Nephron (organoid): ENCODE data around the gene FCER1A.

Experiments
- H3K27ac Mint-ChIP-seq, 3 experiments: 2 replicates each; pipeline ENCODE4 v1.8.0; 2020; ENCODE audit warnings: mixed read lengths in 3 of 3, mild to moderate bottlenecking in 2 of 3, moderate library complexity in 1 of 3
- H3K27me3 Mint-ChIP-seq: 2 replicates; pipeline ENCODE4 v1.8.0; 2021; ENCODE audit warnings: low read depth, mild to moderate bottlenecking, moderate library complexity, mixed read lengths
- H3K36me3 Mint-ChIP-seq: 2 replicates; pipeline ENCODE4 v1.8.0; 2020; ENCODE audit warnings: low read depth, mixed read lengths
- H3K4me1 Mint-ChIP-seq: 2 replicates; pipeline ENCODE4 v1.8.0; 2020; ENCODE audit warnings: mixed read lengths
- H3K4me3 Mint-ChIP-seq, 3 experiments: 2 replicates each; pipeline ENCODE4 v1.8.0; 2020; ENCODE audit warnings: mild to moderate bottlenecking in 3 of 3, mixed read lengths in 3 of 3, moderate library complexity in 2 of 3
- H3K9me3 Mint-ChIP-seq: 2 replicates; pipeline ENCODE4 v1.8.0; 2020; ENCODE audit warnings: mixed read lengths
- CTCF ChIP-seq, 3 experiments: fragments of 200-600 bp; sonication (generic); IDR thresholded peaks; one replicate each; pipeline ENCODE4 v1.5.0; 2021; ENCODE audit warnings: antibody characterized with exemption in 3 of 3; ENCODE audit not compliant: unreplicated experiment in 3 of 3

Gene FCER1A

DNA sequence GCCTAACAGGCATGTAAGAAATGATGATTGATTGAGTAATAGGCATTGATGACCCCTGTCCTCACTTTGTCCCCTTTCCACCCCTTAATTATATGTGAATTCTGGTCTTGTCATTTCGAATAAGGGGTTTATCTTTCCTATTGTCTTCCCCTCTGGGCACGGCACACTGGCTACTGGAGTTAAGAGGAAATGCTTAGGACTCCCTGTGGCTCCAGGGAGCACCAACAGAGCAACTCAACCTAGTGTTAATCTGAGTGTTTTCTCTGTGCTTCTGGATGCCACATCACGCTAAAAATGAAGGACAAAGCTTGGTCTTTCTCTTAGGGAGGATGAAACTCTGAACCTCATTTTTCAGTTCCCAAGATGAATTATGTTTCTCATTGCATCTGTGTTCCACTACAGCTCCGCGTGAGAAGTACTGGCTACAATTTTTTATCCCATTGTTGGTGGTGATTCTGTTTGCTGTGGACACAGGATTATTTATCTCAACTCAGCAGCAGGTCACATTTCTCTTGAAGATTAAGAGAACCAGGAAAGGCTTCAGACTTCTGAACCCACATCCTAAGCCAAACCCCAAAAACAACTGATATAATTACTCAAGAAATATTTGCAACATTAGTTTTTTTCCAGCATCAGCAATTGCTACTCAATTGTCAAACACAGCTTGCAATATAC is 5.3 kb downstream of the FCER1A start:
- Mint-ChIP-seq H3K27ac (no peak overlapping the region), H3K4me3 (no peak overlapping the region), H3K4me1 (no peaks in the 10 kb centered on the region), H3K27me3 (no peaks in the 10 kb centered on the region), H3K9me3 (no peaks in the 10 kb centered on the region), H3K36me3 (no peaks in the 10 kb centered on the region)
- no peak for TF ChIP-seq CTCF (IDR thresholded peaks at IDR 0.05; ENCODE audit: unreplicated experiment in 3 of 3)

DNA sequence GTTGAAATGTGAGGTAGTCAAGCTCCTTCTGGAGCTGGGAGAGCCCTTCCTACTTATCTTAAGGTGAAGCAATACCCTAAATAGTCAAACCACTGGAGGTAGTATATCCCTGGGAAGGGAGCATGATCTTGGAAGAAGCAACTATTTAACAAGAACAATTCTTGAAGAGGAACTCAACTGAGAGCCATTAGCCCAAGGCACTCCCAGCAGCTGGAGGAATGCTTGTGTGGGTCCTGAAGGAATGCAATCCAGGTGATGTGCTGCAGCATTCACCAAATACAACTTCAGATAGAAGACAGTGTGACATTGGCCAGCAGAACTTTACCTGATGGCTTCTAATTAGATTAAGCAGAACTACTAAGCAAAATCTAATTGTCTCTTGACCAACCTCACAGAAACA is 9.5 kb downstream of the FCER1A start:
- Mint-ChIP-seq H3K4me1 (no peaks in the 10 kb centered on the region), H3K9me3 (no peaks in the 10 kb centered on the region), H3K4me3 (no peak overlapping the region), H3K36me3 (no peaks in the 10 kb centered on the region), H3K27me3 (no peaks in the 10 kb centered on the region), H3K27ac (no peak overlapping the region)
- TF ChIP-seq CTCF (IDR thresholded peaks at IDR 0.05; ENCODE audit: unreplicated experiment in 3 of 3) = no peak

DNA sequence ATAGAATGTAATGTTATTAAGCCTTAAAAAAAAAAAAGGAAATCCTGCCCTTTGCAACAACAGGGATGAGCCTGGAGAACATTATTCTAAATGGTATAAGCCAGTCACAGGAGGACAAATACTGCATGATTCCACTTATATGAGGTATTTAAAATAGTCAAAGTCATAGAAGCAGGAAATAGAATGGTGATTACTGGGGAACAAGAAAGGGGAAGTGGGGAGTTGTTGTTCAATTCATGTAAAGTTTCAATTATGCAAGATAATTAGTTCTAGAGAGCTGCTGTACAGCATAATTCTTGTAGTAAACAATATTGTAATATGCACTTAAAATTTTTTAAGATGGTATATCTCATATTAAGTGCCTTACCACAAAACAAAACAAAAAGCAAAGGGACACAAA is 13.2 kb downstream of the FCER1A start:
- TF ChIP-seq CTCF (IDR thresholded peaks at IDR 0.05; ENCODE audit: unreplicated experiment in 3 of 3) = no peak
- Mint-ChIP-seq H3K27ac (no peak overlapping the region), H3K27me3 (no peaks in the 10 kb centered on the region), H3K9me3 (no peaks in the 10 kb centered on the region), H3K4me1 (no peaks in the 10 kb centered on the region), H3K4me3 (no peak overlapping the region), H3K36me3 (no peaks in the 10 kb centered on the region)

DNA sequence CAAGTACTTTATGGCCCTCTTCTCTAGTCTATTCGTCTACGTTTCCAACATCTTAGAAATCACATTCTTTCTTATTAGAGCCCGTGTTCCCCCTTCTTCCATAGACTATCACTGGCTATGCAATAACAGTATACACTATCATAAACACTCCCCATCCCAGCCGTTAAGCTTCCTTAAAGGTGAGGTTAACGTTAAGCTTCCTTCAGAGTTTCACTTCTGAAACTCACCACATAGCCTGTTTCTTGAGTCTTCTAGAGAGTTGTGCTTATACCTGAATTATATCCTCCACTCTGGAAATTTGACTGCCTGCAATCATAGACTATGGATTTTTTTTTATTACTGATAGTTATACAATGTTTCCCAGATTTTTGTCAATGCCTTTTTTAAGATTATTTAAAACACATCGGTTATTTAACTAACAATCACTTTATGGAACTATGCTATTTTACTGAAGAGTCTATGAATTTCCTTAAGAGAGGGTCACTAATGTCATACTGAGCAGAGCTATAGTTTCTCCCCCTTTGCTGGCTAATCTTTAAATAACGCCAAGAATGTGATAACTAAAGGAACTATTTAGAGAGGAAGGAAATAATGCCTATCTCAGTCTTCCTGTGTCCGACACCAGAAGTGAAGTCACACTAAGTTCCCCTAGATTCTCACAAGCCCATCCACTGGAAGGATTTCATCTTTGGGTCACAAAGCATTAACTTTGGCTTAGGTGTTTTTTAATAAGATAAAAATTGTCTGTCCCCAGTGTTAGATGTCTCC is 16.8 kb downstream of the FCER1A start:
- H3K36me3 Mint-ChIP-seq = no peaks in the 10 kb centered on the region
- H3K27ac Mint-ChIP-seq = no peak overlapping the region
- H3K9me3 Mint-ChIP-seq = peaks cover 1% of the 10 kb centered on the region
- no peaks in the 10 kb centered on the region for H3K4me1 Mint-ChIP-seq
- no peak overlapping the region for H3K4me3 Mint-ChIP-seq
- peaks cover under 1% of the 10 kb centered on the region for H3K27me3 Mint-ChIP-seq
- TF ChIP-seq CTCF (IDR thresholded peaks at IDR 0.05; ENCODE audit: unreplicated experiment in 3 of 3) = no peak

DNA sequence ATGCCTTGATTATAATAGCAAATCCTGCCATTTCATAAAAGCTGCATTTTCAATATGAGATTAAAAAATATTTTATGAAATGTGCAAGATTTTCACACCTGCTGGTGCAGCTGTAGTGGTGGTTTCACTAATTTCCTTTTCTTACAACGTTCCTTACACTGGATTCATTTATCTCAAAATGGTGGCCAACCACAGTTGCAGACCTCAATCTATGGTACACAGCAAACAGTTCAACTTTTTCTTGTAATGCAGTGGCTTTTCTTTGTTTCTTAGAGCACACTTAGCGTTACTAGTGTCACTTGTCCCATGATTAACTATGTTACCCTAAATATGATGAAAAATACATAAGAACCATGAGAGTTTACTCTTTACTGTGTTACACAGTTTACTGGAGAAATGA is 32.7 kb downstream of the FCER1A start:
- Mint-ChIP-seq H3K27ac (no peak overlapping the region), H3K4me3 (no peak overlapping the region), H3K36me3 (no peaks in the 10 kb centered on the region), H3K27me3 (no peaks in the 10 kb centered on the region), H3K4me1 (no peaks in the 10 kb centered on the region), H3K9me3 (peaks cover 4% of the 10 kb centered on the region)
- TF ChIP-seq CTCF (IDR thresholded peaks at IDR 0.05; ENCODE audit: unreplicated experiment in 3 of 3) = no peak

- Mint-ChIP-seq H3K4me3 (no peak overlapping the region), H3K27me3 (no peaks in the 10 kb centered on the region), H3K9me3 (peaks cover 4% of the 10 kb centered on the region), H3K36me3 (no peaks in the 10 kb centered on the region), H3K27ac (no peak overlapping the region), H3K4me1 (no peaks in the 10 kb centered on the region)
- TF ChIP-seq CTCF (IDR thresholded peaks at IDR 0.05; ENCODE audit: unreplicated experiment in 3 of 3) = no peak
Measured at GRCh38 chr1:159338018-159338417, 35.9 kb downstream of the FCER1A start.
